Osteocyte (in vitro differentiated cells): ENCODE data around the gene SDC3. TPM values are rescaled to one million over a fixed set of nuclear protein-coding genes. Genes with fewer than 3 reads are reported as not detected.

ENCODE experiments used
- DNase-seq: peaks from one replicate; pipeline ENCODE4 v3.0.0; 2021; ENCODE audit warnings: mixed read lengths; ENCODE audit not compliant: unreplicated experiment; ENCODE audit errors: extremely low spot score
- H3K27ac Mint-ChIP-seq: one replicate; pipeline ENCODE4 v1.8.0; 2021; ENCODE audit warnings: mild to moderate bottlenecking, mixed read lengths; ENCODE audit not compliant: unreplicated experiment
- H3K27me3 Mint-ChIP-seq: one replicate; pipeline ENCODE4 v1.8.0; 2021; ENCODE audit warnings: mixed read lengths; ENCODE audit not compliant: unreplicated experiment
- H3K36me3 Mint-ChIP-seq: one replicate; pipeline ENCODE4 v1.8.0; 2021; ENCODE audit warnings: mixed read lengths; ENCODE audit not compliant: unreplicated experiment
- H3K4me1 Mint-ChIP-seq: one replicate; pipeline ENCODE4 v1.8.0; 2021; ENCODE audit warnings: mixed read lengths; ENCODE audit not compliant: unreplicated experiment
- H3K4me3 Mint-ChIP-seq: one replicate; pipeline ENCODE4 v1.8.0; 2021; ENCODE audit warnings: mild to moderate bottlenecking, moderate library complexity, mixed read lengths; ENCODE audit not compliant: unreplicated experiment
- H3K9me3 Mint-ChIP-seq: one replicate; pipeline ENCODE4 v1.8.0; 2021; ENCODE audit warnings: mixed read lengths; ENCODE audit not compliant: unreplicated experiment
- CTCF ChIP-seq: fragments of 200-600 bp; sonication (generic); IDR thresholded peaks from 2 replicates; pipeline ENCODE4 v1.5.0; 2021; ENCODE audit warnings: antibody characterized with exemption, mild to moderate bottlenecking, moderate library complexity
- total RNA-seq: library from RNA; stranded (reverse); gene quantifications from 2 replicates; pipeline ENCODE4 v1.2.1, GENCODE V29; 2021

The SDC3 gene
- total RNA-seq, 1 donor from 2014 or later: 54.4 TPM

- Mint-ChIP-seq H3K36me3 (no peaks in the 10 kb centered on the region), H3K27ac (no peak overlapping the region), H3K4me3 (no peak overlapping the region), H3K9me3 (no peaks in the 10 kb centered on the region), H3K27me3 (peaks cover 9% of the 10 kb centered on the region), H3K4me1 (peaks cover 15% of the 10 kb centered on the region)
- no peak for DNase-seq
- no peak for TF ChIP-seq CTCF
Measured at GRCh38 chr1:30850607-30851006, 58.0 kb downstream of the SDC3 start.

DNA sequence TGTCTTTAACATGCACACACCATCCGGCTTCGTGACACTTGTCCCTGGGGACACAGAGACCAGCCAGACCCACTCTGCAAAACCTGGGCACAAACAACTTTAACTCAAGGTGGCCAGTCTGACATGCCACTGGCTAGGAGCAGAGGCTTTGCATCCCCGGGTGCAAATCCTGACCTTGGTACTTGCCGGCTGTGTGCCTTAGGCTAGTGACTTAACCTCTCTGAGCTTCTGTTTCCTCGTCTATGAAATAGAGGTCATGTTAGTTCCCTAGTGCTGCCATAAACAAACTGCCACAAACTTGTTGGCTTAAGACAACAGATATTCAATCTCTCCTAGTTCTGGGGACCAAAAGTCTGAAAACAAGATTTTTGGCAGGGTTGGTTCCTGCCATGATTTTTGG lies 60.4 kb downstream of the SDC3 start:
- TF ChIP-seq CTCF: no peak
- no peak overlapping the region for H3K4me3 Mint-ChIP-seq
- H3K36me3 Mint-ChIP-seq: no peaks in the 10 kb centered on the region
- H3K4me1 Mint-ChIP-seq: peaks cover 14% of the 10 kb centered on the region
- no peak for DNase-seq
- no peaks in the 10 kb centered on the region for H3K9me3 Mint-ChIP-seq
- peaks cover 24% of the 10 kb centered on the region for H3K27me3 Mint-ChIP-seq
- no peak overlapping the region for H3K27ac Mint-ChIP-seq

DNA sequence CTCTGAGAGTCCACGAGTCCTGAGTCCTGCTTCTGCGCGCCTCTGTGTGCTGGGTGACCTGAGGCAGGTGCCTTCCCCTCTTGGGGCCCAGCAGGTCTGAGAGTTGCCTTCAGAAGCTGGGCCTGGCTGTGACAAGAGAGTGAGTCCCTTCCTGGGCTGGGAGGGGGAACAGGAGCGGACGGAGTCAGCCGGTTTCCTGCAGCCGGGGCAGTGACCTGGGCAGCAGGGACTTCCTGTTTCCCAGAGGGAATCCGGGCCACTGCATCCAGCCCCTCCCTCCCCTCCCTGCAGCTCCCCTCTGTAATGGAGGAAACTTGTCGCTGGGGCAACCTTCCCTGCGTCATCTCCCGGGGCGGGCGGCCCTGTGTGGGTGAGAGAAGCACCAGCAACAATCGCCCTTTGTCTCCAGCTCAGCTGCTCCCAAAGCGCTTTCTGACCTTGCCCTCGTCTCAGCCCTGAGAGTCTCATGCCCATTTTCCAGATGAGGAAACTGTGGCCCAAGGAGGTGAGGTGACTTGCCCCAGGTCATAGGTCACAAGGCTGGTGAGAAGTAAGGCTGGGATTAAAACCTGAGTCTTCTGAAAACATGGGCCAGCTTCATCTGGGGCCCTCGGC lies 61.1 kb downstream of the SDC3 start:
- peaks cover 30% of the 10 kb centered on the region for H3K27me3 Mint-ChIP-seq
- TF ChIP-seq CTCF: no peak
- no peak for DNase-seq
- peaks cover 14% of the 10 kb centered on the region for H3K4me1 Mint-ChIP-seq
- H3K4me3 Mint-ChIP-seq: no peak overlapping the region
- no peaks in the 10 kb centered on the region for H3K9me3 Mint-ChIP-seq
- H3K27ac Mint-ChIP-seq: no peak overlapping the region
- H3K36me3 Mint-ChIP-seq: no peaks in the 10 kb centered on the region

GRCh38 chr1:30846587-30846986 lies 62.0 kb downstream of the SDC3 start:
- Mint-ChIP-seq H3K27ac (no peak overlapping the region), H3K36me3 (no peaks in the 10 kb centered on the region), H3K27me3 (peaks cover 36% of the 10 kb centered on the region), H3K4me1 (peaks cover 12% of the 10 kb centered on the region), H3K9me3 (no peaks in the 10 kb centered on the region), H3K4me3 (no peak overlapping the region)
- no peak for DNase-seq
- no peak for TF ChIP-seq CTCF

GRCh38 chr1:30845904-30846290 lies 62.7 kb downstream of the SDC3 start:
- no peak overlapping the region for H3K4me3 Mint-ChIP-seq
- DNase-seq: no peak
- H3K27me3 Mint-ChIP-seq: peaks cover 42% of the 10 kb centered on the region
- H3K4me1 Mint-ChIP-seq: peaks cover 12% of the 10 kb centered on the region
- TF ChIP-seq CTCF: no peak
- H3K36me3 Mint-ChIP-seq: no peaks in the 10 kb centered on the region
- H3K9me3 Mint-ChIP-seq: no peaks in the 10 kb centered on the region
- H3K27ac Mint-ChIP-seq: no peak overlapping the region
